Loucy (cell line): ENCODE measurements around the gene SDC1.
A peak's percentile ranks its signal among the peaks of the same experiment; 100 is the strongest.

ENCODE experiments used
- H2AFZ ChIP-seq: fragments of 200-600 bp; sonication (generic); 2 replicates; pipeline ENCODE4 v1.6.0; 2016; ENCODE audit warnings: antibody characterized with exemption, mild to moderate bottlenecking, low read length, moderate library complexity
- H3F3A ChIP-seq: fragments of 200-600 bp; 2 replicates; pipeline ENCODE4 v1.6.0; 2016; ENCODE audit warnings: antibody characterized with exemption, low read depth, mild to moderate bottlenecking
- H3K27me3 ChIP-seq: fragments of 200-600 bp; sonication (generic); 2 replicates; pipeline ENCODE4 v1.6.1; 2014; ENCODE audit warnings: low read length, mild to moderate bottlenecking; ENCODE audit not compliant: insufficient read depth, poor library complexity, severe bottlenecking
- H3K36me3 ChIP-seq: fragments of 200-600 bp; sonication (generic); 2 replicates; pipeline ENCODE4 v1.6.1; 2016; ENCODE audit warnings: low read length; ENCODE audit not compliant: insufficient read depth
- H3K4me1 ChIP-seq: fragments of 200-600 bp; sonication (generic); 2 replicates; pipeline ENCODE4 v1.5.1; 2014; ENCODE audit warnings: low read length, mild to moderate bottlenecking; ENCODE audit not compliant: insufficient read depth, poor library complexity, severe bottlenecking
- H3K4me2 ChIP-seq: fragments of 200-600 bp; sonication (generic); 2 replicates; pipeline ENCODE4 v1.6.0; 2014; ENCODE audit warnings: antibody characterized with exemption, low read length, low read depth, mild to moderate bottlenecking; ENCODE audit not compliant: poor library complexity, severe bottlenecking
- H3K4me3 ChIP-seq: fragments of 200-600 bp; sonication (generic); 2 replicates; pipeline ENCODE4 v1.5.1; 2014; ENCODE audit warnings: low read length, mild to moderate bottlenecking, mixed read lengths; ENCODE audit not compliant: poor library complexity, severe bottlenecking
- H3K79me2 ChIP-seq: fragments of 200-600 bp; sonication (generic); 2 replicates; pipeline ENCODE4 v1.6.1; 2014; ENCODE audit warnings: low read length; ENCODE audit not compliant: insufficient read depth
- H3K9ac ChIP-seq: fragments of 200-600 bp; sonication (generic); 2 replicates; pipeline ENCODE4 v1.6.0; 2014; ENCODE audit warnings: mild to moderate bottlenecking, low read depth, low read length, moderate library complexity; ENCODE audit not compliant: poor library complexity, severe bottlenecking
- H3K9me2 ChIP-seq: fragments of 200-600 bp; sonication (generic); replicated peaks from 2 replicates; pipeline ENCODE4 v1.6.1; 2016; ENCODE audit warnings: low read depth, low read length, mixed read lengths
- H3K9me3 ChIP-seq: fragments of 200-600 bp; sonication (generic); 2 replicates; pipeline ENCODE4 v1.6.1; 2014; ENCODE audit warnings: mild to moderate bottlenecking, antibody characterized with exemption, low read length, low read depth; ENCODE audit not compliant: insufficient read depth
- H4K20me1 ChIP-seq: fragments of 200-600 bp; sonication (generic); 2 replicates; pipeline ENCODE4 v1.6.0; 2014; ENCODE audit warnings: antibody characterized with exemption, low read length, mild to moderate bottlenecking; ENCODE audit not compliant: insufficient read depth, poor library complexity, severe bottlenecking
- CTCF ChIP-seq: fragments of 200-600 bp; sonication (generic); conservative IDR thresholded peaks from 2 replicates; pipeline ENCODE4 v1.5.1; 2014; ENCODE audit warnings: mild to moderate bottlenecking, antibody characterized with exemption, low read length
- EZH2phosphoT487 ChIP-seq: fragments of 200-600 bp; IDR thresholded peaks from 2 replicates; pipeline ENCODE4 v1.6.1; 2018; ENCODE audit warnings: antibody characterized with exemption, mild to moderate bottlenecking, moderate library complexity, borderline replicate concordance

Gene SDC1

DNA sequence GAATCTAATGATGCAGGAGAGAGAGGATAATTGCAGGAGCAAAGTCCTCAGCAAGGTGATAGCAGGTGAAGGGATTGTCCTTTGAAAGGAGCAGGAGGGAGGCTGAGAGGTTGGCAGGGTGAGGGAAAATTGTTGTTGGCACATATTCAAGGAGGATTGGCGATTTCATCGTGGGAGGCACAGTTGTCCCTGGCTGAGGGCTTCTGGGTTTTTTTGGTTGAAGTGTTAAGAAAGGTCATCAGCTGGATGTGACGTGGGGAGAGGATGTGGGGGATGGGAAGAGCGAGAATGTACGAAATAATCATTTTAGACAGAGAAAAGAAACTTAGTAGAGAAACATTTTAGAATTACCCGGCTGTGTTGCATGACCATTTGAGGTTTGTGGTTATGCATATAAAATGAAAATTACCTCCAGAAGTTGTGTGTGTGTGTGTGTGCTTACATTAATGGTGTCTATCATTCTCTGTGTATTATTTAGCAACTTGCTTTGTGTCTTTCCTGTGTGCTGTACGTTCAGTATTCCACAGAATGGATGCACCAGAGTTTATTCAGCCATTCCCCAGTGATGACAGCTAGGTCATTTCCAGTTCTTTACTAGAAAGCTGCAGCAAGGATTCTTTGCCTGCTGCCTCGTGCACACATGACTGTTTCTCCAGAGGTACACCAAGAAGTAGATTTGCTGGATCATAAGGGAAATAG is 67.6 kb downstream of the SDC1 start:
- no peaks in the 10 kb centered on the region for H3K79me2 ChIP-seq
- H3K4me2 ChIP-seq: peak overlapping the region; percentile 56
- TF ChIP-seq CTCF (no peak), EZH2phosphoT487 (no peak)

GRCh38 chr2:20156836-20157192 is 68.1 kb downstream of the SDC1 start:
- Histone ChIP-seq H3K36me3 (no peaks in the 10 kb centered on the region), H3K9me3 (0 out of 2 replicates have a peak, but pooled peaks cover 5% of the 10 kb centered on the region), H3K4me3 (peak overlapping the region; percentile 33), H3F3A (no peaks in the 10 kb centered on the region), H3K9me2 (no peaks in the 10 kb centered on the region), H3K79me2 (no peaks in the 10 kb centered on the region), H4K20me1 (no peaks in the 10 kb centered on the region), H3K4me2 (peak overlapping the region; percentile 56), H3K9ac (no peak overlapping the region), H2AFZ (no peak overlapping the region), H3K27me3 (no peaks in the 10 kb centered on the region), H3K4me1 (peaks cover 16% of the 10 kb centered on the region)
- no peak for TF ChIP-seq CTCF
- no peak for TF ChIP-seq EZH2phosphoT487

More for the DNA sequence above, 67.6 kb downstream of the SDC1 start:
- no peaks in the 10 kb centered on the region for H3K27me3 ChIP-seq
- peak overlapping the region; percentile 33 for H3K4me3 ChIP-seq
- H3K4me1 ChIP-seq: peaks cover 16% of the 10 kb centered on the region
- H3K36me3 ChIP-seq: no peaks in the 10 kb centered on the region
- no peak overlapping the region for H2AFZ ChIP-seq
- H3F3A ChIP-seq: no peaks in the 10 kb centered on the region
- no peaks in the 10 kb centered on the region for H4K20me1 ChIP-seq
- no peak overlapping the region for H3K9ac ChIP-seq
- 0 out of 2 replicates have a peak, but pooled peaks cover 5% of the 10 kb centered on the region for H3K9me3 ChIP-seq
- H3K9me2 ChIP-seq: no peaks in the 10 kb centered on the region

DNA sequence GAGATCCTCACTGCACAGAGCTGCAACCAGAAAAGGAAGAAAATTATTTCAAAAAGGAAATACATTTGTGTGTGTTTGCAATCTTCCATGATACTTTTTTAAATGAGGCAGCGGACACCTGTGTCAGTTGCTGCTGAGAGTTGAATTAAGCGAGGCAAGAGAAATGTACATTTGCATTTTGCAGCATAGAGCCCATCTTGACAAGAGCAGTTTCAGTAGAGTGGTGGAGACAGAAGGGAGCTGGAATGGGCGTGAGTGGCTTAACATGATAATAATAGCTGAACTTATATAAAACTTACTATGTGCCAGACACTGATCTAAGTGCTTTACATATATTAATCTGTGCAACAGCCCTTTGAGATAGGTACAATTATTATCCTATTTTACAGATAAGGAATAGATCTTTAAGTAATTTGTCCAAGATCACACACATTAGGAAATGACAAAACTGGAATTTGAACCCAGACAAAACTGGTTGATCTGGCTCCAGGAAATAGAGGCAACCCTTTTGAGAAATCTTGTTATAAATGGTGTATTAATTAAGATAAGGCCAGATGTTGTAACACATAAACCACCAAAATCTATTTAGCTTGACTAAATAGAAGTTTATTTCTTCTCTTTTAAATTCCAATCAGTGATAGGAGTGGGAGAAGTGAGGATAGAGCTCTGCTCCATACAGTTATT is 68.7 kb downstream of the SDC1 start:
- H3K4me2 ChIP-seq: no peak overlapping the region
- TF ChIP-seq EZH2phosphoT487: no peak
- no peak for TF ChIP-seq CTCF
- H3K79me2 ChIP-seq: no peaks in the 10 kb centered on the region
- H3K4me1 ChIP-seq: peaks cover 17% of the 10 kb centered on the region
- no peaks in the 10 kb centered on the region for H4K20me1 ChIP-seq
- H3K9ac ChIP-seq: no peak overlapping the region
- no peaks in the 10 kb centered on the region for H3K9me2 ChIP-seq
- H3K9me3 ChIP-seq: 0 out of 2 replicates have a peak, but pooled peaks cover 5% of the 10 kb centered on the region
- H3K27me3 ChIP-seq: no peaks in the 10 kb centered on the region
- H2AFZ ChIP-seq: no peak overlapping the region
- H3F3A ChIP-seq: no peaks in the 10 kb centered on the region
- H3K36me3 ChIP-seq: no peaks in the 10 kb centered on the region
- H3K4me3 ChIP-seq: no peak overlapping the region
